Liver (tissue), 9 donors: Measurements from ENCODE around the gene RTN4RL2. TPM values are rescaled to one million over a fixed set of nuclear protein-coding genes. Genes with fewer than 3 reads are reported as not detected.

ENCODE experiments used
- DNase-seq: peaks from one replicate; pipeline ENCODE4 v3.0.0-alpha.2; 2017; ENCODE audit warnings: low spot score
- H3K27ac ChIP-seq, 2 donors: one replicate each; pipeline ENCODE4 v1.7.0; 2013; ENCODE audit warnings: inconsistent platforms in 2 of 2, low read length in 2 of 2, control low read depth in 1 of 2, low read depth in 1 of 2, mild to moderate bottlenecking in 1 of 2
- H3K27me3 ChIP-seq, 4 donors: one replicate each; pipeline versions ENCODE4 v1.6.1 to v1.7.0; 2013; ENCODE audit warnings: low read length in 3 of 4, inconsistent platforms in 1 of 4, mild to moderate bottlenecking in 1 of 4, moderate library complexity in 1 of 4; ENCODE audit not compliant: control insufficient read depth in 4 of 4, insufficient read depth in 4 of 4
- H3K36me3 ChIP-seq, 4 donors: one replicate each; pipeline versions ENCODE4 v1.6.1 to v1.7.0; 2013; ENCODE audit warnings: low read length in 3 of 4, mild to moderate bottlenecking in 3 of 4, low read depth in 1 of 4, moderate library complexity in 1 of 4; ENCODE audit not compliant: control insufficient read depth in 4 of 4, insufficient read depth in 3 of 4
- H3K4me1 ChIP-seq, 4 donors: one replicate each; pipeline versions ENCODE4 v1.6.1 to v1.7.0; 2013; ENCODE audit warnings: low read length in 3 of 4, mild to moderate bottlenecking in 3 of 4, moderate library complexity in 1 of 4; ENCODE audit not compliant: control insufficient read depth in 4 of 4, insufficient read depth in 4 of 4
- H3K4me3 ChIP-seq, 3 donors: one replicate each; pipeline versions ENCODE4 v1.6.1 to v1.7.0; 2013; ENCODE audit warnings: low read length in 3 of 3, control low read depth in 1 of 3, low read depth in 1 of 3, mild to moderate bottlenecking in 1 of 3
- H3K9ac ChIP-seq, 2 donors: one replicate each; pipeline ENCODE4 v1.7.0; 2013; ENCODE audit warnings: low read length in 2 of 2, mild to moderate bottlenecking in 2 of 2, moderate library complexity in 2 of 2, control low read depth in 1 of 2, low read depth in 1 of 2
- H3K9me3 ChIP-seq, 4 donors: one replicate each; pipeline versions ENCODE4 v1.6.1 to v1.7.0; 2013; ENCODE audit warnings: low read length in 3 of 4; ENCODE audit not compliant: control insufficient read depth in 4 of 4
- EGR1 ChIP-seq, 2 donors: IDR thresholded peaks; 2 replicates each; pipeline ENCODE4 v1.6.1; 2016 to 2018; ENCODE audit warnings: antibody characterized with exemption in 2 of 2, low read depth in 2 of 2
- FOXA1 ChIP-seq: IDR thresholded peaks from 2 replicates; pipeline ENCODE4 v1.6.1; 2016; ENCODE audit warnings: antibody characterized with exemption
- FOXA2 ChIP-seq: IDR thresholded peaks from 2 replicates; pipeline ENCODE4 v1.6.1; 2016; ENCODE audit warnings: antibody characterized with exemption
- GABPA ChIP-seq, 2 donors: IDR thresholded peaks in 1 of 2; conservative IDR thresholded peaks in 1 of 2; 2 replicates each; pipeline ENCODE4 v1.6.1; 2016; ENCODE audit warnings: antibody characterized with exemption in 2 of 2, mild to moderate bottlenecking in 1 of 2, moderate library complexity in 1 of 2
- HNF4A ChIP-seq, 2 donors: conservative IDR thresholded peaks; 2 replicates each; pipeline ENCODE4 v1.6.1; 2016; ENCODE audit warnings: antibody characterized with exemption in 2 of 2, mild to moderate bottlenecking in 2 of 2
- HNF4G ChIP-seq: IDR thresholded peaks from 2 replicates; pipeline ENCODE4 v1.6.1; 2016; ENCODE audit warnings: antibody characterized with exemption
- JUND ChIP-seq, 2 donors: IDR thresholded peaks; 2 replicates each; pipeline ENCODE4 v1.6.1; 2016; ENCODE audit warnings: antibody characterized with exemption in 2 of 2
- NR2F2 ChIP-seq: IDR thresholded peaks from 2 replicates; pipeline ENCODE4 v1.6.1; 2016; ENCODE audit warnings: antibody characterized with exemption
- RAD21 ChIP-seq, 2 donors: IDR thresholded peaks; 2 replicates each; pipeline ENCODE4 v1.6.1; 2016; ENCODE audit warnings: antibody characterized with exemption in 2 of 2, mild to moderate bottlenecking in 2 of 2
- RXRA ChIP-seq, 2 donors: IDR thresholded peaks; 2 replicates each; pipeline ENCODE4 v1.6.1; 2017 to 2018; ENCODE audit warnings: antibody characterized with exemption in 2 of 2, mild to moderate bottlenecking in 1 of 2
- SP1 ChIP-seq: IDR thresholded peaks from 2 replicates; pipeline ENCODE4 v1.6.1; 2018; ENCODE audit warnings: antibody characterized with exemption, mild to moderate bottlenecking
- TAF1 ChIP-seq: conservative IDR thresholded peaks from 2 replicates; pipeline ENCODE4 v1.6.1; 2016; ENCODE audit warnings: antibody characterized with exemption, mild to moderate bottlenecking
- YY1 ChIP-seq: IDR thresholded peaks from 2 replicates; pipeline ENCODE4 v1.6.1; 2016; ENCODE audit warnings: antibody characterized with exemption, mild to moderate bottlenecking
- WGBS: extraction: QIAGEN DNeasy Blood & Tissue Kit; methylation state at CpG from one replicate; pipeline ENCODE4 v1.1.7; 2013; 5-methylcytosine and 5-hydroxymethylcytosine counted together
- polyA plus RNA-seq, 2 donors: library from polyadenylated mRNA; stranded (reverse) in 1 of 2; unstranded in 1 of 2; fragments of 200-250 nt in 1 of 2; fragments of >200 nt in 1 of 2; fragmentation: Nextera tagmentation in 1 of 2; extraction: Ambion mirVana in 1 of 2; gene quantifications; one replicate each; pipeline versions ENCODE4 v1.2.1 to v1.2.3, GENCODE V29; 2013 to 2015
- total RNA-seq, 2 donors: library from RNA; depleted of rRNA; stranded (reverse); fragments of >200 nt; gene quantifications; one replicate each; pipeline ENCODE4 v1.2.3, GENCODE V29; 2014
- TF ChIP-seq, protein P1 (sequence below): fragments of 150-350 bp; IDR thresholded peaks from 2 replicates; pipeline ENCODE4 v1.5.1; 2017; ENCODE audit warnings: improper control_type of control experiment, low read depth, low read length; ENCODE audit not compliant: missing input control
- TF ChIP-seq, protein P2 (sequence below): IDR thresholded peaks from 2 replicates; pipeline ENCODE4 v1.6.1; 2016; ENCODE audit warnings: antibody characterized with exemption
- TF ChIP-seq, protein P3 (sequence below): IDR thresholded peaks from 2 replicates; pipeline ENCODE4 v1.6.1; 2016; ENCODE audit warnings: antibody characterized with exemption
- TF ChIP-seq, protein P4 (sequence below): IDR thresholded peaks from 2 replicates; pipeline ENCODE4 v1.6.1; 2016; ENCODE audit warnings: antibody characterized with exemption, mild to moderate bottlenecking
- donor health status: healthy.
- donor health status: healthy.
- donor health status: healthy.
- donor health status: healthy.
- donor health status: healthy.

Gene RTN4RL2
- total and polyA plus RNA-seq, 4 donors, result 0.75 to 18.1 (median 3.2) TPM

DNA sequence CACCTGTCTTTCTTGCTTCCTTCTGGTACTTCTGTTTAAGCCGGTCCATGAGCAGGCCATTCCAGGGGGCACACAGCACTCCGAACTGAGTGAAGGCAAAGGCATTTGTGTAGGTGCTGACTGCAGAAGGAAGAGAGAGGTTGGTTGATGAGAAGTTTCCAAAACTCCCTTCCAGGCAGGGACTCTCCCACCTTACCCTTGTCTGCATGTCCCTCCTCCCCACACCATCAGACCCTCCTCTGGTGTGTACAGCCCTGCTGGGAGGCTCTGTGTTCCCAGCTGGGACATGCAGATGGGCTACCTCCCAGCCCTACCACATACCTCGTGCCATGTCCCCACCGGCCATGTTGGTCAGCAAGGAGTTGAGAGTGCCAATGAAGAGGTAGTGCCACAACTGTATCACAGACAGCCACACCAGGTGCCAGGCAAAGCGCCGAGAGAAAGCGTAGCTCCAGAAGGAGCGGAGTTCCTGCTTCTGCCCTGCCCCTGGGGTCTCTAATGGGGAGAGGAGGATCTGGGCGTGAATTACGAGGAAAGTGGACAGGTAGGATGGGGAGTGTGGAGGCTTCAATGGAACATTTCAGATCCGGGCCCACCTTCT, 45.6 kb upstream of the RTN4RL2 start:
- peaks cover 25 to 78% (median 70%) of the 10 kb centered on the region in 4 donors for H3K36me3 ChIP-seq
- WGBS, result 97% methylated on average over 11 of the region's 11 CpGs

DNA sequence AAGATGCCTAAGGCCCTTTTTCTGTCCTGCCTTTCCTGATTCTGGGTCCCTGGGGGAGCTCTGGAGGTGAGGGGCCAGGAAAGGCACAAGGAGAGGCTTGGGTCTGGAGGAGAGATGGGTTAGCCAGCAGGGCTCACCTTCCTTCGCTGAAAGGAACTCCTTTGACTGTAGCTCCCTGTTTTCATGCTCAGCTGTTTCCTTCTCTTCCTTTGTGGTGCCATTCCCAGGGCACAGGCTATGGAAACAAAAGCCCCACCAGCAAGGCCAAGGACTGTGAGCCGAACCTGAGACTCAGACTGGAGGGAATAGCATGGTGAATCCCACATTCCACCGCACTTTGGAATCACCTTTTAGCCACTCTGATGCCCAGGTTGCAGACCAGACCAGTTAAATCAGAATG, 43.9 kb upstream of the RTN4RL2 start:
- Histone ChIP-seq H3K9ac (no peak overlapping the region), H3K27me3 (no peaks in the 10 kb centered on the region), H3K27ac (no peak overlapping the region), H3K36me3 (peaks cover 32 to 82% (median 75%) of the 10 kb centered on the region in 4 donors), H3K9me3 (no peaks in the 10 kb centered on the region), H3K4me3 (no peak overlapping the region), H3K4me1 (peaks cover 0 to 6% (median under 1%) of the 10 kb centered on the region in 4 donors)
- 93% methylated on average over 3 of the region's 3 CpGs for WGBS
- no peak for DNase-seq
- TF ChIP-seq SP1 (no peak), HNF4G (no peak), EGR1 (IDR thresholded peaks at IDR 0.05; ENCODE audit: low read depth in 2 of 2) (no peak)

More for the DNA sequence above, 45.6 kb upstream of the RTN4RL2 start:
- no peak for DNase-seq
- Histone ChIP-seq H3K9ac (no peak overlapping the region), H3K27ac (no peak overlapping the region), H3K4me1 (peaks cover 0 to 6% (median under 1%) of the 10 kb centered on the region in 4 donors), H3K27me3 (no peaks in the 10 kb centered on the region), H3K4me3 (no peak overlapping the region), H3K9me3 (no peaks in the 10 kb centered on the region)
- TF ChIP-seq HNF4G, result no peak
- no peak for TF ChIP-seq RXRA (IDR thresholded peaks at IDR 0.05)
- no peak for TF ChIP-seq FOXA1
- TF ChIP-seq SP1, result no peak
- TF ChIP-seq, protein P1, sequence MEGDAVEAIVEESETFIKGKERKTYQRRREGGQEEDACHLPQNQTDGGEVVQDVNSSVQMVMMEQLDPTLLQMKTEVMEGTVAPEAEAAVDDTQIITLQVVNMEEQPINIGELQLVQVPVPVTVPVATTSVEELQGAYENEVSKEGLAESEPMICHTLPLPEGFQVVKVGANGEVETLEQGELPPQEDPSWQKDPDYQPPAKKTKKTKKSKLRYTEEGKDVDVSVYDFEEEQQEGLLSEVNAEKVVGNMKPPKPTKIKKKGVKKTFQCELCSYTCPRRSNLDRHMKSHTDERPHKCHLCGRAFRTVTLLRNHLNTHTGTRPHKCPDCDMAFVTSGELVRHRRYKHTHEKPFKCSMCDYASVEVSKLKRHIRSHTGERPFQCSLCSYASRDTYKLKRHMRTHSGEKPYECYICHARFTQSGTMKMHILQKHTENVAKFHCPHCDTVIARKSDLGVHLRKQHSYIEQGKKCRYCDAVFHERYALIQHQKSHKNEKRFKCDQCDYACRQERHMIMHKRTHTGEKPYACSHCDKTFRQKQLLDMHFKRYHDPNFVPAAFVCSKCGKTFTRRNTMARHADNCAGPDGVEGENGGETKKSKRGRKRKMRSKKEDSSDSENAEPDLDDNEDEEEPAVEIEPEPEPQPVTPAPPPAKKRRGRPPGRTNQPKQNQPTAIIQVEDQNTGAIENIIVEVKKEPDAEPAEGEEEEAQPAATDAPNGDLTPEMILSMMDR, result no peak
- TF ChIP-seq, protein P2, sequence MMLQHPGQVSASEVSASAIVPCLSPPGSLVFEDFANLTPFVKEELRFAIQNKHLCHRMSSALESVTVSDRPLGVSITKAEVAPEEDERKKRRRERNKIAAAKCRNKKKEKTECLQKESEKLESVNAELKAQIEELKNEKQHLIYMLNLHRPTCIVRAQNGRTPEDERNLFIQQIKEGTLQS, result no peak
- TF ChIP-seq YY1, result no peak
- TF ChIP-seq HNF4A (conservative IDR thresholded peaks at IDR 0.05), result no peak
- TF ChIP-seq TAF1, result no peak
- TF ChIP-seq, protein P3, sequence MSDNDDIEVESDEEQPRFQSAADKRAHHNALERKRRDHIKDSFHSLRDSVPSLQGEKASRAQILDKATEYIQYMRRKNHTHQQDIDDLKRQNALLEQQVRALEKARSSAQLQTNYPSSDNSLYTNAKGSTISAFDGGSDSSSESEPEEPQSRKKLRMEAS, result no peak
- no peak for TF ChIP-seq JUND (IDR thresholded peaks at IDR 0.05)
- no peak for TF ChIP-seq FOXA2
- no peak for TF ChIP-seq NR2F2
- no peak for TF ChIP-seq EGR1 (IDR thresholded peaks at IDR 0.05; ENCODE audit: low read depth in 2 of 2)
- no peak for TF ChIP-seq RAD21 (IDR thresholded peaks at IDR 0.05)
- TF ChIP-seq, protein P4, sequence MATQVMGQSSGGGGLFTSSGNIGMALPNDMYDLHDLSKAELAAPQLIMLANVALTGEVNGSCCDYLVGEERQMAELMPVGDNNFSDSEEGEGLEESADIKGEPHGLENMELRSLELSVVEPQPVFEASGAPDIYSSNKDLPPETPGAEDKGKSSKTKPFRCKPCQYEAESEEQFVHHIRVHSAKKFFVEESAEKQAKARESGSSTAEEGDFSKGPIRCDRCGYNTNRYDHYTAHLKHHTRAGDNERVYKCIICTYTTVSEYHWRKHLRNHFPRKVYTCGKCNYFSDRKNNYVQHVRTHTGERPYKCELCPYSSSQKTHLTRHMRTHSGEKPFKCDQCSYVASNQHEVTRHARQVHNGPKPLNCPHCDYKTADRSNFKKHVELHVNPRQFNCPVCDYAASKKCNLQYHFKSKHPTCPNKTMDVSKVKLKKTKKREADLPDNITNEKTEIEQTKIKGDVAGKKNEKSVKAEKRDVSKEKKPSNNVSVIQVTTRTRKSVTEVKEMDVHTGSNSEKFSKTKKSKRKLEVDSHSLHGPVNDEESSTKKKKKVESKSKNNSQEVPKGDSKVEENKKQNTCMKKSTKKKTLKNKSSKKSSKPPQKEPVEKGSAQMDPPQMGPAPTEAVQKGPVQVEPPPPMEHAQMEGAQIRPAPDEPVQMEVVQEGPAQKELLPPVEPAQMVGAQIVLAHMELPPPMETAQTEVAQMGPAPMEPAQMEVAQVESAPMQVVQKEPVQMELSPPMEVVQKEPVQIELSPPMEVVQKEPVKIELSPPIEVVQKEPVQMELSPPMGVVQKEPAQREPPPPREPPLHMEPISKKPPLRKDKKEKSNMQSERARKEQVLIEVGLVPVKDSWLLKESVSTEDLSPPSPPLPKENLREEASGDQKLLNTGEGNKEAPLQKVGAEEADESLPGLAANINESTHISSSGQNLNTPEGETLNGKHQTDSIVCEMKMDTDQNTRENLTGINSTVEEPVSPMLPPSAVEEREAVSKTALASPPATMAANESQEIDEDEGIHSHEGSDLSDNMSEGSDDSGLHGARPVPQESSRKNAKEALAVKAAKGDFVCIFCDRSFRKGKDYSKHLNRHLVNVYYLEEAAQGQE, result no peak
- TF ChIP-seq GABPA (IDR thresholded peaks at IDR 0.05 in 1 of 2, conservative IDR thresholded peaks at IDR 0.05 in 1 of 2), result no peak
